MM.1S (cell line): ENCODE measurements around the gene LILRA1.

Experiments used
- DNase-seq: peaks from one replicate; pipeline ENCODE4 v3.0.0-alpha.2; 2015
- H2AFZ ChIP-seq: fragments of 300-600 bp; sonication (generic); 2 replicates; pipeline ENCODE4 v1.6.0; 2016; ENCODE audit warnings: antibody characterized with exemption, low read length
- H3F3A ChIP-seq: fragments of 300-600 bp; sonication (generic); 2 replicates; pipeline ENCODE4 v1.6.1; 2016; ENCODE audit warnings: mild to moderate bottlenecking, antibody characterized with exemption, low read length, moderate library complexity, mixed read lengths; ENCODE audit not compliant: insufficient read depth
- H3K27ac ChIP-seq: fragments of 300-600 bp; sonication (generic); 2 replicates; pipeline ENCODE4 v1.5.1; 2016; ENCODE audit warnings: mild to moderate bottlenecking, low read length
- H3K27me3 ChIP-seq: fragments of 300-600 bp; sonication (generic); replicated peaks from 2 replicates; pipeline ENCODE4 v1.6.0; 2016; ENCODE audit warnings: low read length; ENCODE audit not compliant: insufficient read depth
- H3K36me3 ChIP-seq: fragments of 300-600 bp; sonication (generic); replicated peaks from 2 replicates; pipeline ENCODE4 v1.6.1; 2016; ENCODE audit warnings: mild to moderate bottlenecking, low read length, mixed read lengths; ENCODE audit not compliant: insufficient read depth
- H3K4me1 ChIP-seq: fragments of 300-600 bp; sonication (generic); 2 replicates; pipeline ENCODE4 v1.6.1; 2016; ENCODE audit warnings: low read length, mixed read lengths
- H3K4me2 ChIP-seq: fragments of 300-600 bp; sonication (generic); 2 replicates; pipeline ENCODE4 v1.6.0; 2016; ENCODE audit warnings: low read depth, low read length
- H3K4me3 ChIP-seq: fragments of 300-600 bp; sonication (generic); 2 replicates; pipeline ENCODE4 v1.5.1; 2016; ENCODE audit warnings: low read length, mixed read lengths
- H3K79me2 ChIP-seq: fragments of 300-600 bp; sonication (generic); 2 replicates; pipeline ENCODE4 v1.6.1; 2016; ENCODE audit warnings: mixed run types, low read length, mixed read lengths
- H3K9ac ChIP-seq: fragments of 300-600 bp; sonication (generic); 2 replicates; pipeline ENCODE4 v1.6.1; 2016; ENCODE audit warnings: low read length, mixed read lengths
- H3K9me2 ChIP-seq: fragments of 300-600 bp; sonication (generic); replicated peaks from 2 replicates; pipeline ENCODE4 v1.6.1; 2016; ENCODE audit warnings: mild to moderate bottlenecking, low read length, mixed read lengths; ENCODE audit not compliant: insufficient read depth
- H3K9me3 ChIP-seq: fragments of 300-600 bp; sonication (generic); replicated peaks from 2 replicates; pipeline ENCODE4 v1.6.1; 2016; ENCODE audit warnings: mild to moderate bottlenecking, low read length, mixed read lengths; ENCODE audit not compliant: insufficient read depth
- H4K20me1 ChIP-seq: fragments of 300-600 bp; sonication (generic); 2 replicates; pipeline ENCODE4 v1.6.1; 2016; ENCODE audit warnings: mild to moderate bottlenecking, low read length, moderate library complexity, mixed read lengths; ENCODE audit not compliant: insufficient read depth
- CTCF ChIP-seq: fragments of 300-600 bp; sonication (generic); IDR thresholded peaks from 2 replicates; pipeline ENCODE4 v1.5.1; 2016; ENCODE audit warnings: antibody characterized with exemption, low read length, mixed read lengths
- EZH2 ChIP-seq: fragments of 300-600 bp; sonication (generic); optimal IDR thresholded peaks from 2 replicates; pipeline ENCODE3; 2017; ENCODE audit warnings: low read depth, mild to moderate bottlenecking, antibody characterized with exemption, low read length, mixed read lengths
- EZH2phosphoT487 ChIP-seq: fragments of 300-600 bp; sonication (generic); IDR thresholded peaks from 2 replicates; pipeline ENCODE4 v1.6.1; 2018; ENCODE audit warnings: antibody characterized with exemption, low read length

Gene LILRA1

GRCh38 chr19:54554896-54555295 is 38.5 kb upstream of the LILRA1 start:
- TF ChIP-seq EZH2phosphoT487 (no peak), CTCF (no peak), EZH2 (no peak)
- Histone ChIP-seq H3K4me2 (no peak overlapping the region), H3K36me3 (no peaks in the 10 kb centered on the region), H3K27ac (no peak overlapping the region), H4K20me1 (no peaks in the 10 kb centered on the region), H3K79me2 (no peaks in the 10 kb centered on the region), H3K9me3 (no peaks in the 10 kb centered on the region), H3K9me2 (no peaks in the 10 kb centered on the region), H2AFZ (no peak overlapping the region), H3K4me3 (no peak overlapping the region), H3K27me3 (peaks cover 89% of the 10 kb centered on the region), H3K4me1 (no peaks in the 10 kb centered on the region), H3F3A (no peaks in the 10 kb centered on the region), H3K9ac (no peak overlapping the region)
- DNase-seq: no peak

- no peaks in the 10 kb centered on the region for H3K79me2 ChIP-seq
- no peak overlapping the region for H3K4me2 ChIP-seq
- H3K27me3 ChIP-seq: peaks cover 92% of the 10 kb centered on the region
- H3K4me1 ChIP-seq: no peaks in the 10 kb centered on the region
- no peaks in the 10 kb centered on the region for H3K36me3 ChIP-seq
- H3K27ac ChIP-seq: no peak overlapping the region
- no peaks in the 10 kb centered on the region for H3K9me3 ChIP-seq
- DNase-seq: no peak
- no peak overlapping the region for H3K4me3 ChIP-seq
- no peak overlapping the region for H2AFZ ChIP-seq
- TF ChIP-seq CTCF: no peak
- no peak for TF ChIP-seq EZH2
- no peak overlapping the region for H3K9ac ChIP-seq
- no peaks in the 10 kb centered on the region for H3K9me2 ChIP-seq
- no peaks in the 10 kb centered on the region for H3F3A ChIP-seq
- no peaks in the 10 kb centered on the region for H4K20me1 ChIP-seq
Observed at GRCh38 chr19:54556194-54556593, 37.2 kb upstream of the LILRA1 start.

- peaks cover 92% of the 10 kb centered on the region for H3K27me3 ChIP-seq
- no peak overlapping the region for H3K9ac ChIP-seq
- H3K4me1 ChIP-seq: no peaks in the 10 kb centered on the region
- TF ChIP-seq CTCF (no peak), EZH2 (no peak), EZH2phosphoT487 (no peak)
- no peak overlapping the region for H3K4me2 ChIP-seq
- no peaks in the 10 kb centered on the region for H3K79me2 ChIP-seq
- H4K20me1 ChIP-seq: no peaks in the 10 kb centered on the region
- H3K36me3 ChIP-seq: no peaks in the 10 kb centered on the region
- H2AFZ ChIP-seq: no peak overlapping the region
- no peaks in the 10 kb centered on the region for H3K9me3 ChIP-seq
- H3K27ac ChIP-seq: no peak overlapping the region
- no peak overlapping the region for H3K4me3 ChIP-seq
- H3F3A ChIP-seq: no peaks in the 10 kb centered on the region
- H3K9me2 ChIP-seq: no peaks in the 10 kb centered on the region
- no peak for DNase-seq
Observed at GRCh38 chr19:54558339-54558738, 35.1 kb upstream of the LILRA1 start.
